Activated T-cell treated with anti-CD3 and anti-CD28 coated beads for 48 hours (primary cell): Measurements from ENCODE around the gene RARB.

Experiments
- DNase-seq: peaks from one replicate; pipeline ENCODE4 v3.0.0-alpha.2; 2020; ENCODE audit warnings: low read depth

Gene RARB

GRCh38 chr3:25423780-25424588 lies 4.1 kb upstream of the RARB start:
- DNase-seq = no peak

- DNase-seq = no peak
These were observed 3.4 kb upstream of the RARB start for GRCh38 chr3:25424614-25425013.

DNA sequence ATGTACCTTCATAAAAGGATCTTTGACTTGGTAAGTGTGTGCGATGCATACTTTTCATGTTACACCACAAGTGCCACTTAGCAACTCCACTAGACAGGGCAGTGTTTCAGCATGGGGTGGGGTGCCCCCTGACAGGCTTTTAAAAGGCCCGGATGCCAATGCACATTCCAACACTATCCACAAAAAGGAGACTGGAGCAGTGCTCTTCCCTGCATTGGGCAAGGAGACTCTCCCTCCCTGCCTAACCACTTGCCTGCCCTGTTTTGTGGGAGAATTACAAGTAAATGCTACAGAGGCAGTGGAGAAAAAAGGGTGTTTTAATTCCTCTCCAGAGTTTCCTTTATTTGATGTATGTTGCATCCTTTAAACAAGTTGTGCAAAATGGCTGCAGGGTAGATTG lies 1.7 kb upstream of the RARB start:
- no peak for DNase-seq

- no peak for DNase-seq
These were observed 908 bp upstream of the RARB start for GRCh38 chr3:25427155-25427554.

- no peak for DNase-seq
These were observed 511 bp upstream of the RARB start for GRCh38 chr3:25427563-25427941.

- no peak for DNase-seq
These were observed 799 bp downstream of the RARB start for GRCh38 chr3:25428789-25429335.

- DNase-seq = no peak
These were observed 1.6 kb downstream of the RARB start for GRCh38 chr3:25429361-25430286.

DNA sequence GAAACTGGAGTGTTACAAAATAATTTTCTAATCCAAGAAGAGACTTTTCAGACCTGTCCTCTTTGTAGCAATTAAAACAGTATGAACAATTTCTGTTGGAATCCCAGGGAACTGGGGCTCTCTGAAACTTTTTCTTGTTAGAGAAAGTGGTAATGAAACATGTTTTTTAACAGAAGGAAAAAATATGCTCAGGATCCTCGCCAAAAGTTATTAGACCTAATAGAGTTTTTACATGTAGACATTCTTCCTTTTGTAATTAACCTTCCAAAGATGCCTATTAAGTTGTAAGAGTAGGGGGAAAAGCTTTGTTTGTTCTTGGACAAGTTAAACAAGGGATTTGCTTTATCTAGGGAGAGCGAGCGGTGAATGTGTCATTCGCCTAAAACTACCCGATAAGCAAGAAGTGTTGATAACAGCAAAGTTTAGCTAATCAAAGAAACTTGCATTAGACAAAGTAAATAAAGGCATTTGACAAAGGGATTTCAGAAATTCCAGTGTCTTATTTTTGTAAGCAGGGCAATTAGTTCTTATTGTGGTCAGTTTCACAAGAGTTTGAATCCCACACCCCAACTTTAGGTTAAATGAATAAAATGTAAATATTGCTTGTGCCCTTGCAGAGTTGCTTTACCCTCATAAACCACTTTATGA lies 2.3 kb downstream of the RARB start:
- no peak for DNase-seq

- no peak for DNase-seq
These were observed 3.1 kb downstream of the RARB start for GRCh38 chr3:25430935-25431770.

DNA sequence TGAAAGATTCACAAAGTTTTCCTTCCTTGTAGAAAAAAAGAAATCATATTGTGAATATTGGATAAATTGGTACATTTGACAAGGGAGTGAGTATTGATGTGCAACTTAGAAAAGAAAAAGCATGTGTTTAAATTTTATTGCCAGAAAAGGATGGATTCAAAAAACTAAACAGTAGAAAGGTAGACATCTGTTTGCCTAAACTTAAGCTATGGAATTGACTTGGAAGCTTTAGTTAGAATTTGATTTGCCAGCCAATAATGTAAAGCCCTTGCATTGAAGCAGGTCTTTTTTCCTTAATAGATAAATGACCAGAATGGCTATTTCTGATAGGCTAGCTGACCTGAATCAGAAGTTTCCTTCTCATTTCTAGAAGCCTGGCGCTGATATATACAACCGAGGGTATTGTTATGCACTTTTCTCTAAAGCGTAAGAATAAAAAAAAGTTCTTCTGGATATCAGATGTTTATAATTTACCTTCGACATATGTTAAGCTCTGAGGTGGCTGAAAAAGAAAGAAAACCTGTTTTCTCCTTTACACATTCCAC lies 4.2 kb downstream of the RARB start:
- DNase-seq = no peak

DNA sequence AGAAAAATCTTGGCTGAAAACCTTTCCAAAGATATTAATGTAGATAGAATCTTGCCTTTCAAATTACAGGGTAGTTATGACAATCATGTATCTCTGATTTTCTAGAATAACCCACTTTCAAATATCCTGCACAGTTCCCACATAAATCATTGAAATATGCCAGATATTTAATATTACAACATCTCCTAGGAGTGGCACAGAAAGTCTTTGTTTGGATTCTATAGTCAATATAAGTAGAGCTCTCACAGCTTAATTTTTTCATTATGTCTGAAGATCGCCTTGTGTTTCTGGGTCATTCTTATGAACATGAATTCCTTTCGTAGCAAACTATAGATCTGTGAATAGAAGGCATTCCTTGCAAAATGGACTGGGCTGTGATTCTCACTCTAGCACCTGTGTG lies 5.0 kb downstream of the RARB start:
- no peak for DNase-seq

DNA sequence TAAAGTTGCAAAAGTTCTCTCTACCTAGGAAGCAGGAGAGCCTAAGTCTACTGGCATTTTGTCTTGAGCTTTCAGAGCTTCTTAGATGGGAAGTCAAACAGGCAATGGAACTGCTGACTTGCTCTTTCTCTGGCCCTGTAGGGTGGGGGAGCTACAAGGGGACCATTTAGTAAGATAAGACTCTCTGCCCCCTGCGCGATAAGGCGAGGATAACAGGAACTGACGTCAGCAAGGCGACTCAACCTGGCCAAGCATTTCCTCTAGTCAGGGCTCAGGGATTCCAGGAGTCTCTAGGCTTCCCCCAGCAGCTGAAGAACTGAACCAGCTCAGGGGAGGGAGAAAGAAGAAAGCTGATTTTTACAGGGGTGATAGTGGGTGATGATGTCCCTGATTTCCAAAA lies 5.8 kb downstream of the RARB start:
- no peak for DNase-seq

GRCh38 chr3:25437953-25438352 lies 9.9 kb downstream of the RARB start:
- DNase-seq = no peak

- DNase-seq = no peak
These were observed 10.9 kb downstream of the RARB start for GRCh38 chr3:25438791-25439555.

DNA sequence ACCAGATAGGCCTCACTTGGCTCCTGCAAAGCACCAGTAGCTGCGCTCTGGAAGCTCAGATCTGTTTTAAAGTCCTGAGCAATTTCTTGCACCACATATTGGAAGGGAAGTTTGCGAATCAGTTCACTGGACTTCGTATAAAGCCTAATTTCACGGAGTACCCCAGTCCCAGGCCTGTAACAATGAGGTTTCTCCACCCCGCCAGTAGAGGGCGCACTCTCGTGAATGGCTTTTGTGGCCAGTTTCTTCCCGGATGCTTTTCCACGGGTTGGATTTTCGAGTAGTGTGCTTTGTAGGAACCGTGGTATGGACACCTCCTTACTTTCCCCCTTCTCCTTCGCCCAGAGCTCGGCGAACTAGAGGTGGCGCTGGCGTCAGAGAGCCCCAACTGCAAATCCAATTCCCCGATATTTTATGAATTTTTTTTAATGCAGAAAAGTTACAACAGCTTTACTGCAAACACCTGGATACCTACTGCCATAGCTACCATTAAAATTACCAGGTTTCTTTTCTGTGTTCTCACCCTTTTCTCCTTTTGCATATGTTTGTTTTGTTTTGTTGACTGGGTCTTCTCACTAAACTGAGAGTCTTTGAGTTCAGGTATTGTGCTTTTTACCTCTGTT lies 13.3 kb downstream of the RARB start:
- no peak for DNase-seq

DNA sequence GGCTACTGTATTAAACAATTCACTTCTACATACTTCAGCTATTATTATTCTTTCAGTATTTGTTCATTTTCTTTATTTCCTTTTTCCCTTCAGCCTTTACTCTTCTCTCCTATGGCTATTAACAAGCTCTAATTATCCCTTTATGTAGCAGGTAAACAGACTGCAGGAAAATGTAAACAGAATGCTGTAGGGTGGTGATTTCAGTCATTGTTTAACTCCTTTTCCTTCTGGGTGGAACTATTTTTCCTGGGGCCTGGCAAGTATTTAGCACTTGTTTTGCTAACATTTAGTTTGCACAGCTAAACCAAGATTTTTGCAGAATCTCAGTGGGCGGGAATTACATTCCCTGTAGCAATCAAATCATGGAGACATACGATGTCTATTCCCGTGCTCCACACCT lies 14.4 kb downstream of the RARB start:
- DNase-seq = no peak

- no peak for DNase-seq
These were observed 16.2 kb downstream of the RARB start for GRCh38 chr3:25444273-25444672.

DNA sequence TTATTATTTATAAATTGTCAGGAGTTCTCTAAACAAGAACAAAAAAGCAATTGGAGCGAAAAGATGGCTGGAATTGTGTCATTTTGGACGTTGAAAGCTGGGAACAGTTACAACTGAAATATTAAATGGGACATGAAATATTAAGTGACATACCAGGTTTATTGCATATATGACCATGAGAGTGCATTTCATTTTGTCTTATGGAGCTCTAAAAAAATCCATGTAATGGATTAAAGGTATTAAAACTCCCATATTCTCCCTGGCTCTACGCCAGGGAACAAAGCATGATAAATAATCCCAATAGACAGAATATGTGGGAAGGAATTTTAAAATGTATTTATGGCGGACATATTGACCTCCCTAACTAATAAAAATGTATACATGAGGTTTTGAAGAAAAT lies 17.7 kb downstream of the RARB start:
- DNase-seq = no peak

DNA sequence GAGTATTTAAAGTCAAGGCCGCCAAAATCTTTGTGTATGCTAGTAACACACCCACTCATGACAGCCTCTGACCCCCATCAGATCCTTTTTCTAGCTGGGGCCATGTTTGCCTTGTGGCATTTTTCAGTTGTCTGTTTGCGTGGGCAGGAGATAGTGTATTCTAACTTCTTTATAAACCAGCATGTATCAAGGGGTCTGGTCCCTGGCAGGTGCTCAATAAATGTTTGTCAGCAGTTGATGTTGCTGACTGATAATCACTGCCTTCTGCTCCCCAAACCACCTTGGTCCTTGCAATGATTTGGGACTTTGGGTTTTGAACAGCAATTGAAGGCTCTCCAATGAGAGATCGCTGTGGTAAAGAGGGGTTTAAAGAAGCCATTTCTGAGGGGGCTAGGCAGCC lies 19.2 kb downstream of the RARB start:
- no peak for DNase-seq

GRCh38 chr3:25447925-25448324 lies 19.9 kb downstream of the RARB start:
- DNase-seq = no peak
